ENCODE measurements around the gene CAPN10. TPM values are rescaled to one million over a fixed set of nuclear protein-coding genes. Genes with fewer than 3 reads are reported as not detected.

The CAPN10 gene
- total RNA-seq, 1 experiment from 2014 or later, result 47.4 TPM

GRCh38 chr2:240578110-240578450 lies 8.5 kb upstream of the CAPN10 start:
- DNase-seq, result no peak
- Histone ChIP-seq H4K20me1 (ENCODE audit: control insufficient read depth, insufficient read depth, insufficient read length) (no peaks in the 10 kb centered on the region), H4K8ac (replicated peaks; ENCODE audit: insufficient read length, low read depth, low read length) (no peak overlapping the region), H4K5ac (ENCODE audit: insufficient read length, low read depth, low read length) (no peak overlapping the region), H3K27ac (ENCODE audit: insufficient read length, low read depth, low read length) (no peak overlapping the region), H2BK12ac (ENCODE audit: insufficient read length, low read depth, low read length) (no peak overlapping the region), H3K27me3 (ENCODE audit: insufficient read depth, low read length) (no peaks in the 10 kb centered on the region), H3K23me2 (ENCODE audit: insufficient read length, low read depth, low read length, poor library complexity, severe bottlenecking) (no peaks in the 10 kb centered on the region), H2BK15ac (ENCODE audit: low read depth, low read length) (no peak overlapping the region), H2BK20ac (ENCODE audit: low read depth, low read length, poor library complexity, severe bottlenecking) (no peak overlapping the region), H4K91ac (ENCODE audit: insufficient read length, low read depth, low read length) (no peak overlapping the region), H3K23ac (ENCODE audit: insufficient read length, low read depth, low read length) (no peak overlapping the region), H3K9me3 (ENCODE audit: control insufficient read depth, low read depth, low read length) (no peaks in the 10 kb centered on the region), H3K56ac (ENCODE audit: insufficient read length, low read depth, low read length) (no peak overlapping the region), H2BK120ac (ENCODE audit: low read depth, low read length, poor library complexity, severe bottlenecking) (no peak overlapping the region), H2BK5ac (ENCODE audit: insufficient read length, low read length) (no peak overlapping the region), H3K79me1 (ENCODE audit: insufficient read depth, low read depth, low read length, poor library complexity, severe bottlenecking) (no peaks in the 10 kb centered on the region), H2AFZ (ENCODE audit: low read length) (no peak overlapping the region), H3K4me2 (ENCODE audit: insufficient read depth, insufficient read length, low read length) (no peak overlapping the region), H3K4ac (ENCODE audit: low read depth, low read length) (no peak overlapping the region), H3K18ac (ENCODE audit: insufficient read length, low read depth, low read length) (no peak overlapping the region), H3K14ac (ENCODE audit: insufficient read depth, low read length) (no peak overlapping the region), H3K79me2 (ENCODE audit: insufficient read depth, low read length) (no peaks in the 10 kb centered on the region), H3K9ac (ENCODE audit: extremely low read depth, insufficient read length, low read length) (no peak overlapping the region), H3T11ph (ENCODE audit: low read length) (no peak overlapping the region), H2AK5ac (ENCODE audit: insufficient read length, low read length) (no peak overlapping the region), H3K4me1 (ENCODE audit: insufficient read depth, low read length) (no peaks in the 10 kb centered on the region)
- TF ChIP-seq CTCF (conservative IDR thresholded peaks at IDR 0.05), result no peak
- H3K36me3 Mint-ChIP-seq (ENCODE audit: insufficient read depth in 1 of 3, low read depth in 3 of 3), result no peaks in the 10 kb centered on the region; a peak in 2 of 7 replicates
- no peaks in the 10 kb centered on the region for H3K9me3 Mint-ChIP-seq
- peaks cover 7 to 16% of the 10 kb centered on the region in 2 experiments for H3K4me1 Mint-ChIP-seq
- H3K27me3 Mint-ChIP-seq (ENCODE audit: low read depth), result no peaks in the 10 kb centered on the region
- no peak overlapping the region for H3K4me3 Mint-ChIP-seq
- WGBS (ENCODE audit: extremely low coverage, insufficient read length, low lambda C conversion rate), result no CpG with 5 or more reads among the region's 9 CpGs
- no peak overlapping the region for H3K27ac Mint-ChIP-seq
